PC-9 (cell line): ENCODE results near the gene PRKCA.

Experiments
- EZH2 ChIP-seq: fragments of 200-600 bp; sonication (generic); IDR thresholded peaks from 2 replicates; pipeline ENCODE4 v1.8.0; 2017; ENCODE audit warnings: antibody characterized with exemption, low read depth
- TF ChIP-seq, protein P1 (sequence below): fragments of 200-600 bp; sonication (generic); conservative IDR thresholded peaks from 2 replicates; pipeline ENCODE4 v1.6.1; 2017; ENCODE audit warnings: mixed run types, antibody characterized with exemption, mild to moderate bottlenecking, moderate library complexity

DNA sequence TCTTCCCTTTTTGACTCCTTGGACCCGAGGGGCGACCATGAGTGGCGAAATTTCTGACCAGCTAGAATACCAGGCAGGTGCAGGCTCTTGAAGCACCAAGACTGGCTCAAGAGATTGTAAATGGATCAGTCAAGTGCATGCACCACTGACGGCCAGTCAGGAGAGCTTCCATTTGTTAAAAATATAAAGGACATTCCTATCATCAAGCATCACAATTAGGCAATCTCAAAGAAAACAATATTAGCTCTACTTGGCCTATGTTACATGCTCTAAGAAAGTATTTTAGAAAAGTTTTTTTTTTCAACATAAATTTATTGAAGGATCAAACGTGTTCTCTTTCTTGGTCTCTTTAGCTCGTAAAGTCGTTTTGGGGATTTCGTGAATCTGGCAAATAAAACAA is 1.5 kb upstream of the PRKCA start:
- TF ChIP-seq EZH2: no peak
- TF ChIP-seq, protein P1, sequence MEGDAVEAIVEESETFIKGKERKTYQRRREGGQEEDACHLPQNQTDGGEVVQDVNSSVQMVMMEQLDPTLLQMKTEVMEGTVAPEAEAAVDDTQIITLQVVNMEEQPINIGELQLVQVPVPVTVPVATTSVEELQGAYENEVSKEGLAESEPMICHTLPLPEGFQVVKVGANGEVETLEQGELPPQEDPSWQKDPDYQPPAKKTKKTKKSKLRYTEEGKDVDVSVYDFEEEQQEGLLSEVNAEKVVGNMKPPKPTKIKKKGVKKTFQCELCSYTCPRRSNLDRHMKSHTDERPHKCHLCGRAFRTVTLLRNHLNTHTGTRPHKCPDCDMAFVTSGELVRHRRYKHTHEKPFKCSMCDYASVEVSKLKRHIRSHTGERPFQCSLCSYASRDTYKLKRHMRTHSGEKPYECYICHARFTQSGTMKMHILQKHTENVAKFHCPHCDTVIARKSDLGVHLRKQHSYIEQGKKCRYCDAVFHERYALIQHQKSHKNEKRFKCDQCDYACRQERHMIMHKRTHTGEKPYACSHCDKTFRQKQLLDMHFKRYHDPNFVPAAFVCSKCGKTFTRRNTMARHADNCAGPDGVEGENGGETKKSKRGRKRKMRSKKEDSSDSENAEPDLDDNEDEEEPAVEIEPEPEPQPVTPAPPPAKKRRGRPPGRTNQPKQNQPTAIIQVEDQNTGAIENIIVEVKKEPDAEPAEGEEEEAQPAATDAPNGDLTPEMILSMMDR: no peak
